Testis (tissue), 3 donors: ENCODE data around the gene CNDP1. TPM values are rescaled to one million over a fixed set of nuclear protein-coding genes. Genes with fewer than 3 reads are reported as not detected.

ENCODE experiments used
- DNase-seq: peaks from one replicate; pipeline ENCODE4 v3.0.0-alpha.2; 2019
- H3K27ac ChIP-seq, 2 donors: fragments of 200-600 bp; sonication (generic); one replicate each; pipeline ENCODE4 v1.5.1; 2019
- H3K27me3 ChIP-seq: fragments of 200-600 bp; sonication (generic); one replicate; pipeline ENCODE4 v1.5.1; 2019
- H3K36me3 ChIP-seq: fragments of 200-600 bp; sonication (generic); one replicate; pipeline ENCODE4 v1.5.1; 2017; ENCODE audit warnings: low read depth; ENCODE audit errors: missing control alignments
- H3K4me1 ChIP-seq: fragments of 200-600 bp; sonication (generic); one replicate; pipeline ENCODE4 v1.5.1; 2019
- H3K4me3 ChIP-seq, 2 donors: fragments of 200-600 bp; sonication (generic); one replicate each; pipeline ENCODE4 v1.5.1; 2017 to 2019
- H3K9me3 ChIP-seq: fragments of 200-600 bp; sonication (generic); one replicate; pipeline ENCODE4 v1.5.1; 2017
- POLR2A ChIP-seq: fragments of 450-650 bp; IDR thresholded peaks from one replicate; pipeline ENCODE4 v1.6.1; 2017; ENCODE audit warnings: antibody characterized with exemption, mild to moderate bottlenecking, moderate library complexity
- WGBS, 2 donors: methylation state at CpG; one replicate each; pipeline ENCODE4 v1.1.5; 2018; 5-methylcytosine and 5-hydroxymethylcytosine counted together
- intact Hi-C: fragments of 100-400 bp; cut with DNase I; formaldehyde crosslinking; loops from one replicate; pipeline ENCODE4 v1.15.1; 2023; ENCODE audit warnings: low total_unique reads
- polyA plus RNA-seq: library from polyadenylated mRNA; stranded (reverse); fragments of 350-450 nt; fragmentation: Illumina TruSeq; extraction: RNeasy Lipid Tissue Mini Kit (QIAGEN cat#74804); gene quantifications from one replicate; pipeline ENCODE4 v1.2.3, GENCODE V29; 2014; ENCODE audit warnings: low read depth, low replicate concordance; ENCODE audit not compliant: insufficient read depth
- total RNA-seq, 2 donors: library from RNA; depleted of rRNA; stranded (reverse); fragments of >200 nt; gene quantifications; one replicate each; pipeline ENCODE4 v1.2.3, GENCODE V29; 2016
- TF ChIP-seq, protein P1 (sequence below), 3 experiments: fragments of 450-650 bp in 2 of 3; fragments of 200-600 bp in 1 of 3; sonication (generic) in 1 of 3; IDR thresholded peaks; one replicate each; pipeline ENCODE4 v1.5.1; 2016 to 2019; ENCODE audit warnings: antibody characterized with exemption in 3 of 3, mild to moderate bottlenecking in 2 of 3, moderate library complexity in 1 of 3

The CNDP1 gene
- total and polyA plus RNA-seq, 3 donors from 2014 or later: 0.31 to 1.3 (median 0.40) TPM

DNA sequence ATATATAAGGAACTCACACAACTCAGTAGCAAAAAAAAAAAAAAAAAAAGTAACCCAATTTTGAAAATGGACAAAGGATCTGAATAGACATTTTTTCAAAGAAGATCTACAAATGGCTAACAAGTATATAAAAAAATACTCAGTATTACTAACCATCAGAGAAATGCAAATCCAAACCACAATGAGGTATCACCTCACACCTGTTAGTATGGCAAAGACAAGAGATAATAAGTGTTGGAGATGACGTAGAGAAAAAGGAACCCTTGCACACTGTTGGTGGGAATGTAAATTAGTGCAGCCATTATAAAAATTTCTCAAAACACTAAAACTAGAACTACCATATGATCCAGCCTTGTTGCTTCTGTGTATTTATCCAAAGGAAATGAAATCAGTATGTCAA, 5.8 kb upstream of the CNDP1 start:
- H3K27ac ChIP-seq: no peak overlapping the region
- TF ChIP-seq, protein P1, sequence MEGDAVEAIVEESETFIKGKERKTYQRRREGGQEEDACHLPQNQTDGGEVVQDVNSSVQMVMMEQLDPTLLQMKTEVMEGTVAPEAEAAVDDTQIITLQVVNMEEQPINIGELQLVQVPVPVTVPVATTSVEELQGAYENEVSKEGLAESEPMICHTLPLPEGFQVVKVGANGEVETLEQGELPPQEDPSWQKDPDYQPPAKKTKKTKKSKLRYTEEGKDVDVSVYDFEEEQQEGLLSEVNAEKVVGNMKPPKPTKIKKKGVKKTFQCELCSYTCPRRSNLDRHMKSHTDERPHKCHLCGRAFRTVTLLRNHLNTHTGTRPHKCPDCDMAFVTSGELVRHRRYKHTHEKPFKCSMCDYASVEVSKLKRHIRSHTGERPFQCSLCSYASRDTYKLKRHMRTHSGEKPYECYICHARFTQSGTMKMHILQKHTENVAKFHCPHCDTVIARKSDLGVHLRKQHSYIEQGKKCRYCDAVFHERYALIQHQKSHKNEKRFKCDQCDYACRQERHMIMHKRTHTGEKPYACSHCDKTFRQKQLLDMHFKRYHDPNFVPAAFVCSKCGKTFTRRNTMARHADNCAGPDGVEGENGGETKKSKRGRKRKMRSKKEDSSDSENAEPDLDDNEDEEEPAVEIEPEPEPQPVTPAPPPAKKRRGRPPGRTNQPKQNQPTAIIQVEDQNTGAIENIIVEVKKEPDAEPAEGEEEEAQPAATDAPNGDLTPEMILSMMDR (IDR thresholded peaks at IDR 0.05): no peak
- TF ChIP-seq POLR2A: no peak
- no peaks in the 10 kb centered on the region for H3K27me3 ChIP-seq
- WGBS, 2 donors: 95 to 100% methylated on average over 1 of the region's 1 CpG
- intact Hi-C loops: no loop called here
- no peaks in the 10 kb centered on the region for H3K9me3 ChIP-seq
- no peaks in the 10 kb centered on the region for H3K4me1 ChIP-seq
- no peak overlapping the region for H3K4me3 ChIP-seq
- DNase-seq: no peak
- no peaks in the 10 kb centered on the region for H3K36me3 ChIP-seq

DNA sequence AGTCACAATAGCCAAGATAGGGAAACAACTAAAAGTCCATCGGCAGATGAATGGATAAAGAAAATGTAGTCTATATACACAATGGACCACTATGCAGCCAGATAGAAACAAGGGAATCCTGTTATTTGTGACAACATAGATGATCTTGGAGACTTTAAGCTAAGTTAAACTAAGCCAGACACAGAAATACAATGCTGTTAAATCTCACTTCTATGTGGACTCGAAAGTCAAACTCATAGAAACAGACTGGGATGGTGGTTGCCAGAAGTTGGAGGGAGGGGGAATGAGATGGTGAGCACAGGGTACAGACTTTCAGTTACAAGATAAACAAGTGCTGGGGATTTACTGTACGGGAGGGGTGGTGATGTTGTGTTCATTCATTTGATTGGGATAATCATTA, 5.4 kb upstream of the CNDP1 start:
- TF ChIP-seq, protein P1 (IDR thresholded peaks at IDR 0.05): no peak
- TF ChIP-seq POLR2A: no peak
- intact Hi-C loops: no loop called here
- Histone ChIP-seq H3K27me3 (no peaks in the 10 kb centered on the region), H3K4me3 (no peak overlapping the region), H3K36me3 (no peaks in the 10 kb centered on the region), H3K9me3 (no peaks in the 10 kb centered on the region), H3K4me1 (no peaks in the 10 kb centered on the region), H3K27ac (no peak overlapping the region)
- WGBS, 2 donors: 92 to 93% methylated on average over 3 of the region's 3 CpGs
- no peak for DNase-seq

DNA sequence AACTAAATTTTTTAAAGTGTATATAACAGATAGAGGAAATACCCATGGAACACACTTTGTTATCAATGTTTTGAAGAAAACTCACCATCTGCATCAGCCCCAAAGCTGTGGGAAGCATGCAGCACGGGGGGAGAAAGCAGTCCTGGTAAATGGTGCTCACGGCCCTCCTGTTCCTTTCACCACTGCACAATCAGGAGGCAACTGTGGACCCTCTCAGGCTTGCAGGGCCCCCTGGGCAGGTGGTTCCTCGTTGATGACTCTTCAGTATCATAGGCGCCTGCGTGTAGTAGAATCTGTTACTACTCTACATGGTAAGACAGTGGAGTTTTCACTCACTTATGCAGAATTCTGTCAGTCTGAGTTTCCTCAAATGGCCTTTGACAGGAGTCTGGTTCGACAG, 4.9 kb upstream of the CNDP1 start:
- Histone ChIP-seq H3K27ac (no peak overlapping the region), H3K4me3 (no peak overlapping the region), H3K36me3 (no peaks in the 10 kb centered on the region), H3K4me1 (no peaks in the 10 kb centered on the region), H3K9me3 (no peaks in the 10 kb centered on the region), H3K27me3 (no peaks in the 10 kb centered on the region)
- no peak for TF ChIP-seq POLR2A
- TF ChIP-seq, protein P1 (IDR thresholded peaks at IDR 0.05): no peak
- WGBS, 2 donors: 86 to 93% methylated on average over 6 of the region's 6 CpGs
- DNase-seq: no peak
- intact Hi-C loops: no loop called here

- Histone ChIP-seq H3K4me1 (no peaks in the 10 kb centered on the region), H3K9me3 (no peaks in the 10 kb centered on the region), H3K27me3 (no peaks in the 10 kb centered on the region), H3K27ac (no peak overlapping the region), H3K4me3 (no peak overlapping the region), H3K36me3 (no peaks in the 10 kb centered on the region)
- WGBS, 2 donors: 92 to 96% methylated on average over 22 to 25 of the region's 25 CpGs
- TF ChIP-seq, protein P1 (IDR thresholded peaks at IDR 0.05): no peak
- TF ChIP-seq POLR2A: no peak
- intact Hi-C loops: no loop called here
- DNase-seq: no peak
These were observed 4.3 kb upstream of the CNDP1 start for GRCh38 chr18:74529811-74530583.

GRCh38 chr18:74530584-74530862, 3.8 kb upstream of the CNDP1 start:
- intact Hi-C loops: no loop called here

More at GRCh38 chr18:74530584-74530862, 3.8 kb upstream of the CNDP1 start:
- TF ChIP-seq, protein P1 (IDR thresholded peaks at IDR 0.05): no peak
- no peak for TF ChIP-seq POLR2A
- no peak overlapping the region for H3K27ac ChIP-seq
- no peaks in the 10 kb centered on the region for H3K36me3 ChIP-seq
- no peak overlapping the region for H3K4me3 ChIP-seq
- DNase-seq: no peak
- no peaks in the 10 kb centered on the region for H3K4me1 ChIP-seq
- 56 to 78% methylated on average over 6 of the region's 6 CpGs for WGBS, 2 donors
- H3K9me3 ChIP-seq: no peaks in the 10 kb centered on the region
- no peaks in the 10 kb centered on the region for H3K27me3 ChIP-seq
